ENCODE measurements around the gene EPHB4. TPM values are rescaled to one million over a fixed set of nuclear protein-coding genes. Genes with fewer than 3 reads are reported as not detected.

Gene EPHB4
- total and polyA plus RNA-seq, 2 experiments from 2014 or later, result 23.3 to 164 TPM

DNA sequence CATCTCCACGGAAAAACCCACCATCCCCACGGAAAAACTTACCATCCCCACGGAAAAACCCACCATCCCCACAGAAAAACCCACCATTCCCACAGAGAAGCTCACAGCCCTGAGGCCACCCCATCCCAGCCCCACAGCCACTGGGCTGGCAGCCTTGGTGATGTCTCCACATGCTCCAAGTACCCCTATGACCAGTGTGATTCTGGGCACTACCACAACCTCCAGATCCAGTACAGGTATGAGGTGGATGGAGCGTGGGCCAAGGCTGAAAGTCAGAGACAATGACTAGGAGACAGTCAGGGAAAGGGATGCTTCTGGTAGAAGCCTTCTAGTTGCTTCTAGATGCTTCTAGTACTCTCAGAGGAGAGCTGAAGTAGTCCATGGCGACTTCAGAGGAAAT lies 74.3 kb downstream of the EPHB4 start (continued):
- TF ChIP-seq POLR2AphosphoS5 (IDR thresholded peaks at IDR 0.05; ENCODE audit: low read depth), result no peak
- no peak for TF ChIP-seq STAT1 (IDR thresholded peaks at IDR 0.05; ENCODE audit: unreplicated experiment)
- TF ChIP-seq, protein P1, sequence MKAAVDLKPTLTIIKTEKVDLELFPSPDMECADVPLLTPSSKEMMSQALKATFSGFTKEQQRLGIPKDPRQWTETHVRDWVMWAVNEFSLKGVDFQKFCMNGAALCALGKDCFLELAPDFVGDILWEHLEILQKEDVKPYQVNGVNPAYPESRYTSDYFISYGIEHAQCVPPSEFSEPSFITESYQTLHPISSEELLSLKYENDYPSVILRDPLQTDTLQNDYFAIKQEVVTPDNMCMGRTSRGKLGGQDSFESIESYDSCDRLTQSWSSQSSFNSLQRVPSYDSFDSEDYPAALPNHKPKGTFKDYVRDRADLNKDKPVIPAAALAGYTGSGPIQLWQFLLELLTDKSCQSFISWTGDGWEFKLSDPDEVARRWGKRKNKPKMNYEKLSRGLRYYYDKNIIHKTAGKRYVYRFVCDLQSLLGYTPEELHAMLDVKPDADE (IDR thresholded peaks at IDR 0.05), result no peak
- TF ChIP-seq ZNF331 (CRISPR knock-in tag; IDR thresholded peaks at IDR 0.05; ENCODE audit: low read depth), result no peak
- TF ChIP-seq EZH2phosphoT487 (IDR thresholded peaks at IDR 0.05; ENCODE audit: unreplicated experiment), result no peak
- TF ChIP-seq ZNF114 (CRISPR knock-in tag; IDR thresholded peaks at IDR 0.05), result no peak
- TF ChIP-seq, protein P2, sequence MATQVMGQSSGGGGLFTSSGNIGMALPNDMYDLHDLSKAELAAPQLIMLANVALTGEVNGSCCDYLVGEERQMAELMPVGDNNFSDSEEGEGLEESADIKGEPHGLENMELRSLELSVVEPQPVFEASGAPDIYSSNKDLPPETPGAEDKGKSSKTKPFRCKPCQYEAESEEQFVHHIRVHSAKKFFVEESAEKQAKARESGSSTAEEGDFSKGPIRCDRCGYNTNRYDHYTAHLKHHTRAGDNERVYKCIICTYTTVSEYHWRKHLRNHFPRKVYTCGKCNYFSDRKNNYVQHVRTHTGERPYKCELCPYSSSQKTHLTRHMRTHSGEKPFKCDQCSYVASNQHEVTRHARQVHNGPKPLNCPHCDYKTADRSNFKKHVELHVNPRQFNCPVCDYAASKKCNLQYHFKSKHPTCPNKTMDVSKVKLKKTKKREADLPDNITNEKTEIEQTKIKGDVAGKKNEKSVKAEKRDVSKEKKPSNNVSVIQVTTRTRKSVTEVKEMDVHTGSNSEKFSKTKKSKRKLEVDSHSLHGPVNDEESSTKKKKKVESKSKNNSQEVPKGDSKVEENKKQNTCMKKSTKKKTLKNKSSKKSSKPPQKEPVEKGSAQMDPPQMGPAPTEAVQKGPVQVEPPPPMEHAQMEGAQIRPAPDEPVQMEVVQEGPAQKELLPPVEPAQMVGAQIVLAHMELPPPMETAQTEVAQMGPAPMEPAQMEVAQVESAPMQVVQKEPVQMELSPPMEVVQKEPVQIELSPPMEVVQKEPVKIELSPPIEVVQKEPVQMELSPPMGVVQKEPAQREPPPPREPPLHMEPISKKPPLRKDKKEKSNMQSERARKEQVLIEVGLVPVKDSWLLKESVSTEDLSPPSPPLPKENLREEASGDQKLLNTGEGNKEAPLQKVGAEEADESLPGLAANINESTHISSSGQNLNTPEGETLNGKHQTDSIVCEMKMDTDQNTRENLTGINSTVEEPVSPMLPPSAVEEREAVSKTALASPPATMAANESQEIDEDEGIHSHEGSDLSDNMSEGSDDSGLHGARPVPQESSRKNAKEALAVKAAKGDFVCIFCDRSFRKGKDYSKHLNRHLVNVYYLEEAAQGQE (IDR thresholded peaks at IDR 0.05; ENCODE audit: unreplicated experiment), result no peak

Small RNA genes lying within 50 kb of the gene (microRNA-seq; reads per million reads assigned to microRNA genes)
- not detected for gene MIR6875

Small RNA genes lying within 50 kb of the gene (small RNA-seq; reads per million reads assigned to genes)
- gene RN7SL750P (ENCODE audit: low replicate concordance), result not detected

Other genes starting within 250 kb of the EPHB4 start
- gene LRCH4, start 241.4 kb downstream of the EPHB4 start, total RNA-seq (2014; rRNA removed; shearing (Covaris generic)), result 51.0 and 51.5 TPM in 2 replicates
- 21.4 and 21.8 TPM in 2 replicates for gene LRCH4, start 241.4 kb downstream of the EPHB4 start, polyA plus RNA-seq (2016; fragmentation: Nextera tagmentation; extraction: Ambion mirVana)
- gene FBXO24, start 241.2 kb downstream of the EPHB4 start, total RNA-seq (2014; rRNA removed; shearing (Covaris generic)), result 0.70 and 2.4 TPM in 2 replicates
- gene FBXO24, start 241.2 kb downstream of the EPHB4 start, polyA plus RNA-seq (2016; fragmentation: Nextera tagmentation; extraction: Ambion mirVana), result 0.82 and 2.1 TPM in 2 replicates
- 33.3 and 45.5 TPM in 2 replicates for gene PCOLCE, start 225.2 kb downstream of the EPHB4 start, total RNA-seq (2014; rRNA removed; shearing (Covaris generic))
- 70.4 and 81.2 TPM in 2 replicates for gene PCOLCE, start 225.2 kb downstream of the EPHB4 start, polyA plus RNA-seq (2016; fragmentation: Nextera tagmentation; extraction: Ambion mirVana)
- gene MOSPD3, start 215.0 kb downstream of the EPHB4 start, total RNA-seq (2014; rRNA removed; shearing (Covaris generic)), result 15.1 and 15.3 TPM in 2 replicates
- 18.6 and 23.5 TPM in 2 replicates for gene MOSPD3, start 215.0 kb downstream of the EPHB4 start, polyA plus RNA-seq (2016; fragmentation: Nextera tagmentation; extraction: Ambion mirVana)
- gene TFR2, start 186.0 kb downstream of the EPHB4 start, total RNA-seq (2014; rRNA removed; shearing (Covaris generic)), result 4.2 and 5.6 TPM in 2 replicates
- 3.7 and 4.3 TPM in 2 replicates for gene TFR2, start 186.0 kb downstream of the EPHB4 start, polyA plus RNA-seq (2016; fragmentation: Nextera tagmentation; extraction: Ambion mirVana)
- gene ACTL6B, start 171.1 kb downstream of the EPHB4 start, total RNA-seq (2014; rRNA removed; shearing (Covaris generic)), result 0.69 TPM in 1 of 2 replicates, not detected in the other
- 2.5 and 3.5 TPM in 2 replicates for gene ACTL6B, start 171.1 kb downstream of the EPHB4 start, polyA plus RNA-seq (2016; fragmentation: Nextera tagmentation; extraction: Ambion mirVana)
- gene GNB2, start 153.8 kb downstream of the EPHB4 start, total RNA-seq (2014; rRNA removed; shearing (Covaris generic)), result 153 and 156 TPM in 2 replicates
- 112 and 113 TPM in 2 replicates for gene GNB2, start 153.8 kb downstream of the EPHB4 start, polyA plus RNA-seq (2016; fragmentation: Nextera tagmentation; extraction: Ambion mirVana)
- gene GIGYF1, start 133.3 kb downstream of the EPHB4 start, total RNA-seq (2014; rRNA removed; shearing (Covaris generic)), result 50.6 and 69.8 TPM in 2 replicates
- 40.0 and 40.4 TPM in 2 replicates for gene GIGYF1, start 133.3 kb downstream of the EPHB4 start, polyA plus RNA-seq (2016; fragmentation: Nextera tagmentation; extraction: Ambion mirVana)
- 87.3 and 110 TPM in 2 replicates for gene POP7, start 121.4 kb downstream of the EPHB4 start, total RNA-seq (2014; rRNA removed; shearing (Covaris generic))
- gene POP7, start 121.4 kb downstream of the EPHB4 start, polyA plus RNA-seq (2016; fragmentation: Nextera tagmentation; extraction: Ambion mirVana), result 216 and 219 TPM in 2 replicates
- 0.89 TPM in 1 of 2 replicates, not detected in the other for gene EPO, start 107.1 kb downstream of the EPHB4 start, total RNA-seq (2014; rRNA removed; shearing (Covaris generic))
- 0.97 and 1.0 TPM in 2 replicates for gene EPO, start 107.1 kb downstream of the EPHB4 start, polyA plus RNA-seq (2016; fragmentation: Nextera tagmentation; extraction: Ambion mirVana)
- gene ZAN, start 93.9 kb downstream of the EPHB4 start, total RNA-seq (2014; rRNA removed; shearing (Covaris generic)), result 0.03 TPM in 1 of 2 replicates, not detected in the other
- gene ZAN, start 93.9 kb downstream of the EPHB4 start, polyA plus RNA-seq (2016; fragmentation: Nextera tagmentation; extraction: Ambion mirVana), result 0.07 TPM in 1 of 2 replicates, not detected in the other
- 32.3 and 39.9 TPM in 2 replicates for gene SLC12A9, start 25.2 kb upstream of the EPHB4 start, total RNA-seq (2014; rRNA removed; shearing (Covaris generic))
- gene SLC12A9, start 25.2 kb upstream of the EPHB4 start, polyA plus RNA-seq (2016; fragmentation: Nextera tagmentation; extraction: Ambion mirVana), result 9.7 and 10.3 TPM in 2 replicates
- gene TRIP6, start 39.9 kb upstream of the EPHB4 start, total RNA-seq (2014; rRNA removed; shearing (Covaris generic)), result 106 and 112 TPM in 2 replicates
- gene TRIP6, start 39.9 kb upstream of the EPHB4 start, polyA plus RNA-seq (2016; fragmentation: Nextera tagmentation; extraction: Ambion mirVana), result 44.6 and 45.0 TPM in 2 replicates
- 98.3 and 113 TPM in 2 replicates for gene SRRT, start 47.6 kb upstream of the EPHB4 start, total RNA-seq (2014; rRNA removed; shearing (Covaris generic))
- 125 and 140 TPM in 2 replicates for gene SRRT, start 47.6 kb upstream of the EPHB4 start, polyA plus RNA-seq (2016; fragmentation: Nextera tagmentation; extraction: Ambion mirVana)
- 11.5 and 11.8 TPM in 2 replicates for gene UFSP1, start 62.2 kb upstream of the EPHB4 start, total RNA-seq (2014; rRNA removed; shearing (Covaris generic))
- gene UFSP1, start 62.2 kb upstream of the EPHB4 start, polyA plus RNA-seq (2016; fragmentation: Nextera tagmentation; extraction: Ambion mirVana), result 2.0 and 4.1 TPM in 2 replicates
- 1.5 and 3.7 TPM in 2 replicates for gene ACHE, start 68.4 kb upstream of the EPHB4 start, total RNA-seq (2014; rRNA removed; shearing (Covaris generic))
- 3.6 and 3.9 TPM in 2 replicates for gene ACHE, start 68.4 kb upstream of the EPHB4 start, polyA plus RNA-seq (2016; fragmentation: Nextera tagmentation; extraction: Ambion mirVana)
- 16.3 and 19.1 TPM in 2 replicates for gene MUC3A, start 122.0 kb upstream of the EPHB4 start, total RNA-seq (2014; rRNA removed; shearing (Covaris generic))
- 44.4 and 45.7 TPM in 2 replicates for gene MUC3A, start 122.0 kb upstream of the EPHB4 start, polyA plus RNA-seq (2016; fragmentation: Nextera tagmentation; extraction: Ambion mirVana)
- gene MUC12, start 142.0 kb upstream of the EPHB4 start, total RNA-seq (2014; rRNA removed; shearing (Covaris generic)), result 3.8 and 4.6 TPM in 2 replicates
- 18.0 and 21.4 TPM in 2 replicates for gene MUC12, start 142.0 kb upstream of the EPHB4 start, polyA plus RNA-seq (2016; fragmentation: Nextera tagmentation; extraction: Ambion mirVana)
- under 0.01 TPM in 1 of 2 replicates, not detected in the other for gene MUC17, start 192.6 kb upstream of the EPHB4 start, total RNA-seq (2014; rRNA removed; shearing (Covaris generic))
- not detected in 2 replicates for gene MUC17, start 192.6 kb upstream of the EPHB4 start, polyA plus RNA-seq (2016; fragmentation: Nextera tagmentation; extraction: Ambion mirVana)

Data from GM23338 (cell line).